ENCODE measurements around the gene GPR171. TPM values are rescaled to one million over a fixed set of nuclear protein-coding genes. Genes with fewer than 3 reads are reported as not detected.

The GPR171 gene
- total RNA-seq, 2 experiments from 2014 or later: 91.8 to 101 TPM

GRCh38 chr3:151216641-151217607 lies 13.9 kb upstream of the GPR171 start:
- intact Hi-C loops (cut with micrococcal nuclease): no loop called here
- POLR2A ChIA-PET: interaction anchor here (1.1 to 1.4 kb wide), 2 partner anchors 9 to 14 kb away, joined by 3 to 4 read pairs; partner anchors contain the start of gene GPR171

GRCh38 chr3:151214459-151214858 lies 11.4 kb upstream of the GPR171 start:
- H3K27ac Mint-ChIP-seq: no peak overlapping the region
- H3K27me3 Mint-ChIP-seq: no peaks in the 10 kb centered on the region
- DNase-seq (no peak), ATAC-seq (no peak)
- no peaks in the 10 kb centered on the region for H3K9me3 Mint-ChIP-seq
- H3K36me3 Mint-ChIP-seq (ENCODE audit: low read depth): no peaks in the 10 kb centered on the region
- peaks cover 36% of the 10 kb centered on the region for H3K4me1 Mint-ChIP-seq (ENCODE audit: low read depth)
- no peak for TF ChIP-seq CTCF (IDR thresholded peaks at IDR 0.05)
- intact Hi-C loops (cut with micrococcal nuclease): no loop called here
- POLR2A ChIA-PET: interaction anchor here (0.6 to 0.7 kb wide), 2 partner anchors 13 to 65 kb away, joined by 3 read pairs; no protein-coding TSS in a partner anchor
- CTCF ChIA-PET: interaction anchor here (0.7 to 10.9 kb wide), 4 partner anchors 12 to 61 kb away, joined by 3 to 82 read pairs (median 4); no protein-coding TSS in a partner anchor
- H3K4me3 Mint-ChIP-seq: no peak overlapping the region

More at GRCh38 chr3:151216641-151217607, 13.9 kb upstream of the GPR171 start:
- H3K27me3 Mint-ChIP-seq: no peaks in the 10 kb centered on the region
- H3K27ac Mint-ChIP-seq: no peak overlapping the region
- CTCF ChIA-PET: interaction anchor here (0.8 to 3.6 kb wide), 11 partner anchors 9 to 66 kb away, joined by 3 to 29 read pairs (median 4); partner anchors contain the start of gene P2RY14
- peak; percentile 41 for ATAC-seq
- peaks cover 13% of the 10 kb centered on the region for H3K36me3 Mint-ChIP-seq (ENCODE audit: low read depth)
- no peak for TF ChIP-seq CTCF (IDR thresholded peaks at IDR 0.05)
- H3K9me3 Mint-ChIP-seq: peaks cover 6% of the 10 kb centered on the region
- no peak overlapping the region for H3K4me3 Mint-ChIP-seq
- peaks cover 18% of the 10 kb centered on the region for H3K4me1 Mint-ChIP-seq (ENCODE audit: low read depth)
- DNase-seq: no peak

GRCh38 chr3:151213881-151214280 lies 10.9 kb upstream of the GPR171 start:
- Mint-ChIP-seq H3K36me3 (ENCODE audit: low read depth) (peaks cover 3% of the 10 kb centered on the region), H3K9me3 (no peaks in the 10 kb centered on the region), H3K4me1 (ENCODE audit: low read depth) (peaks cover 36% of the 10 kb centered on the region), H3K27me3 (no peaks in the 10 kb centered on the region), H3K27ac (no peak overlapping the region), H3K4me3 (no peak overlapping the region)
- intact Hi-C loops (cut with micrococcal nuclease): no loop called here
- CTCF ChIA-PET: interaction anchor here (1.2 to 10.9 kb wide), 3 partner anchors 12 to 46 kb away, joined by 3 to 82 read pairs (median 6); no protein-coding TSS in a partner anchor
- DNase-seq (no peak), ATAC-seq (no peak)
- TF ChIP-seq CTCF (IDR thresholded peaks at IDR 0.05): no peak
- POLR2A ChIA-PET: no interaction called here

GRCh38 chr3:151213151-151213550 lies 10.1 kb upstream of the GPR171 start:
- no peak overlapping the region for H3K27ac Mint-ChIP-seq
- no peak for ATAC-seq

More at GRCh38 chr3:151213151-151213550, 10.1 kb upstream of the GPR171 start:
- H3K4me1 Mint-ChIP-seq (ENCODE audit: low read depth): peaks cover 38% of the 10 kb centered on the region
- ChIA-PET CTCF (interaction anchor here (1.7 to 10.9 kb wide), 2 partner anchors 13 to 45 kb away, joined by 3 to 82 read pairs; no protein-coding TSS in a partner anchor), POLR2A (no interaction called here)
- intact Hi-C loops (cut with micrococcal nuclease): no loop called here
- no peak for TF ChIP-seq CTCF (IDR thresholded peaks at IDR 0.05)
- H3K4me3 Mint-ChIP-seq: no peak overlapping the region
- peaks cover 6% of the 10 kb centered on the region for H3K36me3 Mint-ChIP-seq (ENCODE audit: low read depth)
- no peak for DNase-seq
- H3K9me3 Mint-ChIP-seq: no peaks in the 10 kb centered on the region
- H3K27me3 Mint-ChIP-seq: no peaks in the 10 kb centered on the region

Data from activated CD8-positive, alpha-beta T cell treated with anti-CD3 and anti-CD28 coated beads for 36 hours (primary cell).